Skin epidermis (tissue), 12 donors: Measurements from ENCODE around the gene HSD17B7.

ENCODE experiments used
- H3K27ac ChIP-seq, 21 experiments: fragments of 200-600 bp; sonication (generic) in 11 of 21; one replicate each; pipeline ENCODE4 v1.5.0; 2020; ENCODE audit warnings: mild to moderate bottlenecking in 3 of 21, inconsistent platforms in 2 of 21, moderate library complexity in 2 of 21
- H3K4me3 ChIP-seq, 7 experiments: fragments of 200-600 bp; sonication (generic) in 2 of 7; one replicate each; pipeline ENCODE4 v1.5.0; 2020; ENCODE audit warnings: inconsistent platforms in 2 of 7, mild to moderate bottlenecking in 2 of 7, moderate library complexity in 1 of 7

HSD17B7 gene

GRCh38 chr1:162854245-162854882 lies 63.9 kb downstream of the HSD17B7 start:
- Histone ChIP-seq H3K27ac (no peak overlapping the region), H3K4me3 (no peak overlapping the region)

GRCh38 chr1:162855461-162856150 lies 65.1 kb downstream of the HSD17B7 start:
- H3K4me3 ChIP-seq = no peak overlapping the region
- no peak overlapping the region for H3K27ac ChIP-seq

- Histone ChIP-seq H3K4me3 (no peak overlapping the region), H3K27ac (no peak overlapping the region)
Observed at GRCh38 chr1:162856260-162856659, 65.8 kb downstream of the HSD17B7 start.

DNA sequence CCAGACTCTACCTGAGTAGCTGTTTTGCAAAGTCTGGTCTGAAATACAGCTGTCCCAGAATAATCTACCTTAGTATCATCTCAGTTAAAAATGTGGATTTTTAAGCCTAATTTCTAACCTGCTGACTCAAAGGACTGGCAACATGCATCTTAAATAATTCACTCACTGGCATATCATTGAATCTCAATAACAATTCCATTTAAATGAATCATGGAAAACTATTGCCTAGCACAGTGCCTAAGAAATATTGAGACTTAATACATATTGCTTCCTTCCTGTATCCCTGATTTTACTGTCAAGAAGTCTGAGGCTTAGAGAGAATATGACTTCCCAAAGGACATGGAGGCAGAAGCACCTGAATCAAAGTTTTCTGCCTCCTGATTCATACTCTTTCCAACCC lies 67.3 kb downstream of the HSD17B7 start:
- H3K4me3 ChIP-seq = no peak overlapping the region

GRCh38 chr1:162859191-162859590 lies 68.7 kb downstream of the HSD17B7 start:
- H3K4me3 ChIP-seq = no peak overlapping the region
- no peak overlapping the region for H3K27ac ChIP-seq

More for the DNA sequence above, 67.3 kb downstream of the HSD17B7 start:
- H3K27ac ChIP-seq = no peak overlapping the region

DNA sequence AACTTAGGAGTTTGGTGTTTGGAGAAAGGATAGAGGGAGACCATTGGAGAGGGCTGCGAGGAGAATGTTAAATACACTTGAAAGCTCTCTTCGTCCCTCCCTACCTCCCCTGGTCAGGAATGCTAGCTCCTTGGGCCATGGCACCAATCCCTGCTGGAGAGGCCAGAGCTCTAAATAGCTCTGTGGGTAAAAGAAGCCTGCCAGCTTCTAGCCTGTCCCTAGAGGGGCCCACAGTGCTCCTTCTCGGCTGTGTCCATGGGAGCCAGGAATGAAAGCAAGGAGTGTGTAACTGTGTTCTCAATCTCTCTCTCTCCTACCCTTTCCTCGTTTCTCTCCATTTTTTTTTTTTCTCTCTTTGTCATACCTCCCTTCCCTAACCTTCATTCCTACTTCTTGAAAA lies 70.6 kb downstream of the HSD17B7 start, which contains the start of gene CCDC190:
Gene CCDC190, minus strand, starts transcription at position 75 of the 400 bp plus-strand sequence. CDS start 1,529 bp downstream, outside the sequence.
- no peak within 1 kb of the TSS for H3K4me3 ChIP-seq
- no peak within 1 kb of the TSS for H3K27ac ChIP-seq

GRCh38 chr1:162861625-162862024 lies 71.1 kb downstream of the HSD17B7 start:
- H3K4me3 ChIP-seq = no peak overlapping the region
- H3K27ac ChIP-seq = no peak overlapping the region
